IMR-90 (cell line): Measurements from ENCODE around the gene LZTFL1. TPM values are rescaled to one million over a fixed set of nuclear protein-coding genes. Genes with fewer than 3 reads are reported as not detected.

Experiments used
- ATAC-seq: fragments of 200-7000 bp; cut with Tn5 transposase; 2 replicates; pipeline ENCODE4 v1.9.1; 2020; ENCODE audit warnings: low read depth, mild to moderate bottlenecking, moderate library complexity
- BruUV-seq: library from RNA; stranded (reverse); fragments of 400-500 nt; replicated peaks from 2 replicates; lab custom pipeline; 2021; lab: Mats Ljungman, UMichigan
- CTCF ChIA-PET: fragments of 300-600 bp; formaldehyde crosslinking; extraction: SDS; loops from one replicate; lab custom pipeline; 2021; ENCODE audit warnings: antibody characterized with exemption; lab: Yijun Ruan, JAX
- POLR2A ChIA-PET: fragments of 300-600 bp; sonication (Branson Sonifier 250); formaldehyde crosslinking; loops from one replicate; lab custom pipeline; 2022; ENCODE audit warnings: antibody characterized with exemption; ENCODE audit not compliant: unreplicated experiment; lab: Charles Lee
- DNase-seq: peaks from one replicate; pipeline ENCODE4 v3.0.0; 2013
- H2AFZ ChIP-seq: replicated peaks from 2 replicates; pipeline ENCODE3; 2013; ENCODE audit warnings: low read length, mild to moderate bottlenecking; ENCODE audit not compliant: poor library complexity
- H2AK5ac ChIP-seq: 2 replicates; pipeline ENCODE4 v1.6.1; 2013; ENCODE audit warnings: low read depth, low read length, inconsistent platforms
- H2AK9ac ChIP-seq: replicated peaks from 2 replicates; pipeline ENCODE3; 2013; ENCODE audit warnings: mild to moderate bottlenecking, low read depth, low read length, moderate library complexity; ENCODE audit not compliant: poor library complexity
- H2BK120ac ChIP-seq: 2 replicates; pipeline ENCODE4 v1.6.1; 2013; ENCODE audit warnings: low read depth, low read length, inconsistent platforms
- H2BK15ac ChIP-seq: 3 replicates; pipeline ENCODE4 v1.6.1; 2013; ENCODE audit warnings: low read depth, low read length, inconsistent platforms
- H2BK20ac ChIP-seq: 2 replicates; pipeline ENCODE4 v1.6.1; 2013; ENCODE audit warnings: low read depth, mild to moderate bottlenecking, inconsistent platforms, low read length, moderate library complexity
- H2BK5ac ChIP-seq: 2 replicates; pipeline ENCODE4 v1.6.1; 2013; ENCODE audit warnings: mild to moderate bottlenecking, low read depth, low read length, inconsistent platforms; ENCODE audit not compliant: poor library complexity, severe bottlenecking
- H3K14ac ChIP-seq: replicated peaks from 2 replicates; pipeline ENCODE4 v1.6.1; 2013; ENCODE audit warnings: low read depth, low read length, inconsistent platforms
- H3K18ac ChIP-seq: 2 replicates; pipeline ENCODE4 v1.6.1; 2013; ENCODE audit warnings: low read depth, low read length, control low read depth
- H3K23ac ChIP-seq: 2 replicates; pipeline ENCODE4 v1.6.1; 2013; ENCODE audit warnings: low read depth, low read length, inconsistent platforms
- H3K27ac ChIP-seq: 2 replicates; pipeline ENCODE4 v1.5.1; 2013; ENCODE audit warnings: mild to moderate bottlenecking, control low read depth, low read length; ENCODE audit not compliant: insufficient read depth
- H3K27me3 ChIP-seq: 2 replicates; pipeline ENCODE4 v1.6.1; 2013; ENCODE audit warnings: low read length; ENCODE audit not compliant: control insufficient read depth, insufficient read depth
- H3K36me3 ChIP-seq: 2 replicates; pipeline ENCODE4 v1.6.1; 2013; ENCODE audit warnings: low read length, mixed read lengths; ENCODE audit not compliant: control insufficient read depth, insufficient read depth
- H3K4ac ChIP-seq: 2 replicates; pipeline ENCODE4 v1.6.1; 2013; ENCODE audit warnings: low read depth, low read length, inconsistent platforms
- H3K4me1 ChIP-seq: 2 replicates; pipeline ENCODE4 v1.6.1; 2013; ENCODE audit warnings: low read length, mixed read lengths; ENCODE audit not compliant: control insufficient read depth, insufficient read depth
- H3K4me2 ChIP-seq: 2 replicates; pipeline ENCODE4 v1.6.1; 2013; ENCODE audit warnings: low read depth, mild to moderate bottlenecking, control low read depth, low read length, moderate library complexity
- H3K4me3 ChIP-seq: 2 replicates; pipeline ENCODE4 v1.5.1; 2013; ENCODE audit warnings: low read depth, mild to moderate bottlenecking, control low read depth, low read length, moderate library complexity; ENCODE audit not compliant: insufficient read depth
- H3K56ac ChIP-seq: 2 replicates; pipeline ENCODE4 v1.6.1; 2013; ENCODE audit warnings: low read length, inconsistent platforms; ENCODE audit not compliant: insufficient read depth; ENCODE audit errors: extremely low read depth
- H3K79me1 ChIP-seq, 2 experiments: 2 replicates each; pipeline ENCODE4 v1.6.1; 2013; ENCODE audit warnings: low read length in 2 of 2, inconsistent platforms in 1 of 2, low read depth in 1 of 2
- H3K9ac ChIP-seq: 2 replicates; pipeline ENCODE4 v1.6.1; 2013; ENCODE audit warnings: low read depth, low read length, control low read depth
- H3K9me1 ChIP-seq: 2 replicates; pipeline ENCODE4 v1.6.1; 2013; ENCODE audit warnings: low read length, inconsistent platforms; ENCODE audit not compliant: insufficient read depth
- H3K9me3 ChIP-seq: 2 replicates; pipeline ENCODE4 v1.6.1; 2013; ENCODE audit warnings: low read length; ENCODE audit not compliant: control insufficient read depth, insufficient read depth
- H4K20me1 ChIP-seq: 2 replicates; pipeline ENCODE4 v1.6.1; 2013; ENCODE audit warnings: low read length, inconsistent platforms; ENCODE audit not compliant: insufficient read depth
- H4K5ac ChIP-seq: 2 replicates; pipeline ENCODE4 v1.6.1; 2013; ENCODE audit warnings: mild to moderate bottlenecking, low read depth, low read length, control low read depth
- H4K8ac ChIP-seq, 2 experiments: 2 replicates each; pipeline ENCODE4 v1.6.1; 2013; ENCODE audit warnings: low read depth in 2 of 2, low read length in 2 of 2, control low read depth in 1 of 2, inconsistent platforms in 1 of 2
- H4K91ac ChIP-seq: 2 replicates; pipeline ENCODE4 v1.6.1; 2013; ENCODE audit warnings: low read depth, low read length, inconsistent platforms; ENCODE audit not compliant: insufficient read depth
- BHLHE40 ChIP-seq: fragments of 150-350 bp; IDR thresholded peaks from 2 replicates; pipeline ENCODE4 v1.6.1; 2016; ENCODE audit warnings: mild to moderate bottlenecking, low read depth, low read length
- CEBPB ChIP-seq: IDR thresholded peaks from 2 replicates; pipeline ENCODE4 v1.6.1; 2012; ENCODE audit warnings: low read depth, low read length, improper control_type of control experiment
- CHD1 ChIP-seq: IDR thresholded peaks from 2 replicates; pipeline ENCODE4 v1.6.1; 2012; ENCODE audit warnings: low read depth, low read length, improper control_type of control experiment
- FOS ChIP-seq: fragments of 150-350 bp; IDR thresholded peaks from 2 replicates; pipeline ENCODE4 v1.6.1; 2016; ENCODE audit warnings: low read depth, low read length
- MAFK ChIP-seq: IDR thresholded peaks from 2 replicates; pipeline ENCODE4 v1.6.1; 2012; ENCODE audit warnings: low read depth, low read length, improper control_type of control experiment
- MAZ ChIP-seq: IDR thresholded peaks from 2 replicates; pipeline ENCODE4 v1.6.1; 2012; ENCODE audit warnings: low read depth, mild to moderate bottlenecking, low read length, improper control_type of control experiment, moderate library complexity, borderline replicate concordance
- MXI1 ChIP-seq: IDR thresholded peaks from 2 replicates; pipeline ENCODE4 v1.6.1; 2012; ENCODE audit warnings: low read depth, mild to moderate bottlenecking, low read length, moderate library complexity, borderline replicate concordance
- NFE2L2 ChIP-seq: fragments of 150-350 bp; IDR thresholded peaks from 2 replicates; pipeline ENCODE4 v1.6.1; 2016; ENCODE audit warnings: low read depth, mild to moderate bottlenecking, low read length
- POLR2A ChIP-seq: IDR thresholded peaks from 2 replicates; pipeline ENCODE4 v1.6.1; 2012; ENCODE audit warnings: mild to moderate bottlenecking, low read depth, low read length
- RAD21 ChIP-seq: IDR thresholded peaks from 2 replicates; pipeline ENCODE4 v1.6.1; 2012; ENCODE audit warnings: low read length, improper control_type of control experiment
- RCOR1 ChIP-seq: IDR thresholded peaks from 2 replicates; pipeline ENCODE4 v1.6.1; 2012; ENCODE audit warnings: mild to moderate bottlenecking, low read length, improper control_type of control experiment; ENCODE audit not compliant: insufficient replicate concordance
- RFX5 ChIP-seq: IDR thresholded peaks from 2 replicates; pipeline ENCODE4 v1.8.0; 2012; ENCODE audit warnings: low read depth, mild to moderate bottlenecking, low read length, moderate library complexity
- SMC3 ChIP-seq: fragments of 150-350 bp; IDR thresholded peaks from 2 replicates; pipeline ENCODE4 v1.6.1; 2016; ENCODE audit warnings: low read depth, mild to moderate bottlenecking, antibody characterized with exemption, low read length, moderate library complexity
- WGBS, 2 experiments: methylation state at CpG; one replicate each; pipeline versions ENCODE4 v1.1.5 to v1.1.7; 2013; ENCODE audit warnings: missing lambda C conversion rate in 2 of 2; ENCODE audit not compliant: insufficient read length in 1 of 2; ENCODE audit errors: extremely low coverage in 2 of 2; 5-methylcytosine and 5-hydroxymethylcytosine counted together
- dilution Hi-C: fragments of 300-500 bp; cut with HindIII; formaldehyde crosslinking; loops from one replicate; pipeline ENCODE4 v1.14.3; 2018; ENCODE audit warnings: low sequenced_read_pairs; ENCODE audit not compliant: unreplicated experiment
- in situ Hi-C: fragments of 300-500 bp; cut with MboI; formaldehyde crosslinking; loops from 3 replicates; pipeline ENCODE4 v1.14.3; 2019; ENCODE audit warnings: low sequenced_read_pairs, inconsistent platforms, mixed read lengths
- intact Hi-C: fragments of 100-400 bp; cut with micrococcal nuclease; formaldehyde crosslinking; loops from 2 replicates; pipeline ENCODE4 v1.10.0; 2022
- polyA plus RNA-seq, 3 experiments: library from polyadenylated mRNA; depleted of rRNA; stranded (reverse); fragments of >200 nt; gene quantifications; 2 replicates each; pipeline ENCODE4 v1.2.3, GENCODE V29; 2012; ENCODE audit warnings: low replicate concordance in 1 of 3
- total RNA-seq: library from RNA; depleted of rRNA; stranded (reverse); fragments of >200 nt; gene quantifications from 2 replicates; pipeline ENCODE4 v1.2.3, GENCODE V29; 2012
- TF ChIP-seq, protein P1 (sequence below): conservative IDR thresholded peaks from 2 replicates; pipeline ENCODE4 v1.5.1; 2012; ENCODE audit warnings: mild to moderate bottlenecking, low read depth, low read length, improper control_type of control experiment
- TF ChIP-seq, protein P2 (sequence below): fragments of 150-350 bp; IDR thresholded peaks from 2 replicates; pipeline ENCODE4 v1.6.1; 2016; ENCODE audit warnings: low read depth, mild to moderate bottlenecking, low read length, moderate library complexity, borderline replicate concordance
- TF ChIP-seq, protein P3 (sequence below): fragments of 150-350 bp; IDR thresholded peaks from 2 replicates; pipeline ENCODE4 v1.6.1; 2017; ENCODE audit warnings: mild to moderate bottlenecking, antibody characterized with exemption, low read length, low read depth

LZTFL1 gene
- total and polyA plus RNA-seq, 2 of the 4 experiments (the other 2 are of a cell fraction) = 10.3 to 10.4 TPM

DNA sequence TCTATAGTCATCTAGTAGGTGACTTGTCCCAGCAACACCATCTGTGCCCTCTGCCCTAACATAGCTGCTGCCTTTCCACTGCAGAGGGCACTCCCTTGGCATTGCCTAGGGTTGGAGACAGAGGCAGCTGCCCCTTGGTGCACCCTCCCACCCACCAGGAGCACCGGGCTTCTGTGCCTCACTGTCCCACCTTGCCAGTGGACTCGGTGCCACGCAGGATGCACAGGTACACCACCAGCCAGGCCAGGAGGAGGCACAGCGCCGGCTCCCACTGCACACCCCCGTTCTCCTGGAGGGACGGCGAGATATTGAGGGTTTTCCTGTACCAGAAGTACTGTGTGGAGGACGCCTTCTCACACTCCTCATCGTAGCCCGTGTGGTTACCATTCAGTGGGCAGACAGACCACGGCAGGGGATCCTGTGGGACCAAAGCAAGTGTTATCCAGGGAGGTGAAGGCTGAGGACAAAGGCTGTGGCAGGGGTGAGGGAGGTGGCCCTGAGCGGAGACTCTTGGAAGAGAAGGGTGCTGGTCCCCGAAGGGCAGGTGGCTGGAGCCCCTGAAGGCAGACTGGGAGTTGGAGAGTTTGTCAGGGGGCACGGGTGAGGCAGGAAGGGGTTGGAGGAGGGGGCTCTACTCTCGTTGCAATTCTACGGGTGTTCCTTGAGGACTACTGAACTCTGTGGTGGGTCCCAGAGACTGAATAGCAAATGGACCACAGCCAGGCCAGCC lies 66.2 kb downstream of the LZTFL1 start:
- no peak overlapping the region for H3K4me2 ChIP-seq
- no peaks in the 10 kb centered on the region for H4K20me1 ChIP-seq
- no peak overlapping the region for H4K5ac ChIP-seq
- H3K9me3 ChIP-seq = peaks cover 5% of the 10 kb centered on the region; the same call in 1 of the 2 replicates
- no peak overlapping the region for H3K23ac ChIP-seq
- no peaks in the 10 kb centered on the region for H3K9me1 ChIP-seq
- DNase-seq = no peak
- H4K8ac ChIP-seq = no peak overlapping the region
- H3K4me3 ChIP-seq = no peak overlapping the region
- H3K4me1 ChIP-seq = no peaks in the 10 kb centered on the region
- no peak overlapping the region for H2BK5ac ChIP-seq
- in situ Hi-C loops = no loop called here
- ATAC-seq = no peak
- H3K18ac ChIP-seq = no peak overlapping the region
- H2AK5ac ChIP-seq = no peak overlapping the region
- H4K91ac ChIP-seq = no peak overlapping the region
- ChIA-PET CTCF (no interaction called here), POLR2A (no interaction called here)
- BruUV-seq = no TSS peak
- no peak overlapping the region for H3K4ac ChIP-seq
- H3K56ac ChIP-seq = no peak overlapping the region
- H3K9ac ChIP-seq = no peak overlapping the region
- no peaks in the 10 kb centered on the region for H3K36me3 ChIP-seq
- intact Hi-C loops = no loop called here
- WGBS, 2 experiments = 81% methylated on average over 11 of the region's 17 CpGs; no CpG with 5 or more reads in 1 of the 2 experiments
- no peak overlapping the region for H2AFZ ChIP-seq
- no peak overlapping the region for H2AK9ac ChIP-seq
- no peak for TF ChIP-seq MXI1
- no peak for TF ChIP-seq NFE2L2
- TF ChIP-seq FOS = no peak
- no peak for TF ChIP-seq CHD1
- no peak for TF ChIP-seq RCOR1
- no peak for TF ChIP-seq CEBPB
- TF ChIP-seq, protein P1, sequence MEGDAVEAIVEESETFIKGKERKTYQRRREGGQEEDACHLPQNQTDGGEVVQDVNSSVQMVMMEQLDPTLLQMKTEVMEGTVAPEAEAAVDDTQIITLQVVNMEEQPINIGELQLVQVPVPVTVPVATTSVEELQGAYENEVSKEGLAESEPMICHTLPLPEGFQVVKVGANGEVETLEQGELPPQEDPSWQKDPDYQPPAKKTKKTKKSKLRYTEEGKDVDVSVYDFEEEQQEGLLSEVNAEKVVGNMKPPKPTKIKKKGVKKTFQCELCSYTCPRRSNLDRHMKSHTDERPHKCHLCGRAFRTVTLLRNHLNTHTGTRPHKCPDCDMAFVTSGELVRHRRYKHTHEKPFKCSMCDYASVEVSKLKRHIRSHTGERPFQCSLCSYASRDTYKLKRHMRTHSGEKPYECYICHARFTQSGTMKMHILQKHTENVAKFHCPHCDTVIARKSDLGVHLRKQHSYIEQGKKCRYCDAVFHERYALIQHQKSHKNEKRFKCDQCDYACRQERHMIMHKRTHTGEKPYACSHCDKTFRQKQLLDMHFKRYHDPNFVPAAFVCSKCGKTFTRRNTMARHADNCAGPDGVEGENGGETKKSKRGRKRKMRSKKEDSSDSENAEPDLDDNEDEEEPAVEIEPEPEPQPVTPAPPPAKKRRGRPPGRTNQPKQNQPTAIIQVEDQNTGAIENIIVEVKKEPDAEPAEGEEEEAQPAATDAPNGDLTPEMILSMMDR = no peak
- TF ChIP-seq, protein P2, sequence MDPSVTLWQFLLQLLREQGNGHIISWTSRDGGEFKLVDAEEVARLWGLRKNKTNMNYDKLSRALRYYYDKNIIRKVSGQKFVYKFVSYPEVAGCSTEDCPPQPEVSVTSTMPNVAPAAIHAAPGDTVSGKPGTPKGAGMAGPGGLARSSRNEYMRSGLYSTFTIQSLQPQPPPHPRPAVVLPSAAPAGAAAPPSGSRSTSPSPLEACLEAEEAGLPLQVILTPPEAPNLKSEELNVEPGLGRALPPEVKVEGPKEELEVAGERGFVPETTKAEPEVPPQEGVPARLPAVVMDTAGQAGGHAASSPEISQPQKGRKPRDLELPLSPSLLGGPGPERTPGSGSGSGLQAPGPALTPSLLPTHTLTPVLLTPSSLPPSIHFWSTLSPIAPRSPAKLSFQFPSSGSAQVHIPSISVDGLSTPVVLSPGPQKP = no peak
- TF ChIP-seq, protein P3, sequence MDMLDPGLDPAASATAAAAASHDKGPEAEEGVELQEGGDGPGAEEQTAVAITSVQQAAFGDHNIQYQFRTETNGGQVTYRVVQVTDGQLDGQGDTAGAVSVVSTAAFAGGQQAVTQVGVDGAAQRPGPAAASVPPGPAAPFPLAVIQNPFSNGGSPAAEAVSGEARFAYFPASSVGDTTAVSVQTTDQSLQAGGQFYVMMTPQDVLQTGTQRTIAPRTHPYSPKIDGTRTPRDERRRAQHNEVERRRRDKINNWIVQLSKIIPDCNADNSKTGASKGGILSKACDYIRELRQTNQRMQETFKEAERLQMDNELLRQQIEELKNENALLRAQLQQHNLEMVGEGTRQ = no peak
- TF ChIP-seq MAFK = no peak
- TF ChIP-seq SMC3 = no peak
- no peak for TF ChIP-seq BHLHE40
- no peak for TF ChIP-seq RAD21
- TF ChIP-seq RFX5 = no peak
- TF ChIP-seq MAZ = no peak
- TF ChIP-seq POLR2A = no peak
- H2BK15ac ChIP-seq = no peak overlapping the region
- no peak overlapping the region for H3K14ac ChIP-seq
- H2BK20ac ChIP-seq = no peak overlapping the region
- dilution Hi-C loops = no loop called here
- H3K27me3 ChIP-seq = peaks cover 81% of the 10 kb centered on the region
- no peaks in the 10 kb centered on the region for H3K79me1 ChIP-seq
- no peak overlapping the region for H3K27ac ChIP-seq
- no peak overlapping the region for H2BK120ac ChIP-seq
